G401 (cell line): ENCODE data around the gene PTMA. TPM values are rescaled to one million over a fixed set of nuclear protein-coding genes. Genes with fewer than 3 reads are reported as not detected.
"Not testable (repeated sequence)": the region's sequence is repeated elsewhere in the genome, so short reads cannot be mapped to it uniquely, and the experiment has no call there.

Experiments
- DNase-seq: peaks from one replicate; pipeline ENCODE4 v3.0.0-alpha.2; 2015; ENCODE audit warnings: low spot score
- in situ Hi-C: cut with HindIII; loops from 2 replicates; pipeline ENCODE4 v1.10.0; 2016; ENCODE audit warnings: low sequenced_read_pairs, mixed read lengths
- total RNA-seq: library from RNA; depleted of rRNA; stranded (reverse); fragments of >200 nt; shearing (Covaris generic); gene quantifications from 2 replicates; pipeline ENCODE4 v1.2.3, GENCODE V29; 2014

The PTMA gene
- total RNA-seq, 1 experiment from 2014 or later = 1,509 TPM

- in situ Hi-C loops = no loop called here
- DNase-seq = no peak
Observed at GRCh38 chr2:231689124-231689893, 19.0 kb upstream of the PTMA start.

GRCh38 chr2:231691251-231691772, 17.0 kb upstream of the PTMA start:
- no peak for DNase-seq
- in situ Hi-C loops = no loop called here

- in situ Hi-C loops = no loop called here
- DNase-seq = no peak
Observed at GRCh38 chr2:231692847-231693246, 15.5 kb upstream of the PTMA start.

GRCh38 chr2:231693956-231694355, 14.4 kb upstream of the PTMA start:
- DNase-seq = no peak
- in situ Hi-C loops = no loop called here

- DNase-seq = no peak
- in situ Hi-C loops = no loop called here
Observed at GRCh38 chr2:231696004-231696367, 12.3 kb upstream of the PTMA start.

GRCh38 chr2:231699006-231699405, 9.3 kb upstream of the PTMA start:
- DNase-seq = no peak
- in situ Hi-C loops = no loop called here

- no peak for DNase-seq
- in situ Hi-C loops = no loop called here
Observed at GRCh38 chr2:231701456-231702373, 6.6 kb upstream of the PTMA start.

GRCh38 chr2:231704017-231704416, 4.3 kb upstream of the PTMA start:
- DNase-seq = no peak
- in situ Hi-C loops = no loop called here

GRCh38 chr2:231706731-231707624, 1.3 kb upstream of the PTMA start:
- in situ Hi-C loops = no loop called here
- peak; percentile 99 for DNase-seq

GRCh38 chr2:231707625-231707926, 749 bp upstream of the PTMA start:
- DNase-seq = no peak
- in situ Hi-C loops = no loop called here

- no peak for DNase-seq
- in situ Hi-C loops = no loop called here
Observed at GRCh38 chr2:231708773-231709635, 679 bp downstream of the PTMA start.

GRCh38 chr2:231709636-231709980, 1.3 kb downstream of the PTMA start:
- peak; percentile 52 for DNase-seq

GRCh38 chr2:231709981-231710798, 1.9 kb downstream of the PTMA start:
- peak; percentile 67 for DNase-seq
- in situ Hi-C loops = no loop called here

More at GRCh38 chr2:231709636-231709980, 1.3 kb downstream of the PTMA start:
- in situ Hi-C loops = no loop called here

GRCh38 chr2:231710799-231711676, 2.7 kb downstream of the PTMA start:
- in situ Hi-C loops = no loop called here
- DNase-seq = peak; percentile 26

- DNase-seq = no peak
- in situ Hi-C loops = no loop called here
Observed at GRCh38 chr2:231711677-231712450, 3.5 kb downstream of the PTMA start.

GRCh38 chr2:231712451-231713021, 4.2 kb downstream of the PTMA start:
- DNase-seq, in situ Hi-C loops: not testable (repeated sequence)
